ENCODE measurements around the gene CLDN18. TPM values are rescaled to one million over a fixed set of nuclear protein-coding genes. Genes with fewer than 3 reads are reported as not detected.
A peak's percentile ranks its signal among the peaks of the same experiment; 100 is the strongest.

Gene CLDN18
- total RNA-seq, 1 experiment from 2014 or later, result not detected

- H4K20me1 ChIP-seq (ENCODE audit: insufficient read depth), result no peaks in the 10 kb centered on the region
- H3K4me2 ChIP-seq, result peak overlapping the region; percentile 28
- peak; percentile 47 to 72 for DNase-seq
- 0 out of 2 replicates have a peak overlapping the region, but pooled peaks have one; percentile 31 for H2AFZ ChIP-seq
- H3K9me2 ChIP-seq (ENCODE audit: insufficient read depth), result no peaks in the 10 kb centered on the region
- CTCF ChIA-PET, result no interaction called here
- POLR2A ChIA-PET (ENCODE audit: unreplicated experiment), result no interaction called here
- no peaks in the 10 kb centered on the region for H3K9me3 ChIP-seq (ENCODE audit: insufficient read depth, low read depth)
- H3K27ac ChIP-seq, result no peak overlapping the region
- BruUV-seq (replicated peaks), result no TSS peak
- H3K36me3 ChIP-seq (ENCODE audit: low read depth), result no peaks in the 10 kb centered on the region
- intact Hi-C loops (cut with micrococcal nuclease; ENCODE audit: unreplicated experiment), result loop anchor here (2.0 kb wide), 2 partner anchors 866 to 938 kb away; no protein-coding TSS in a partner anchor
- H3K4me3 ChIP-seq, result no peak overlapping the region
- no peaks in the 10 kb centered on the region for H3F3A ChIP-seq (ENCODE audit: insufficient read depth, low read depth)
- TF ChIP-seq CTCF (conservative IDR thresholded peaks at IDR 0.05), result peak; percentile 86
- no peak for TF ChIP-seq EZH2 (IDR thresholded peaks at IDR 0.05; ENCODE audit: low read depth)
- peaks cover 15% of the 10 kb centered on the region; the same call in 1 of the 2 replicates for H3K27me3 ChIP-seq (ENCODE audit: insufficient read depth, low read depth)
- no peaks in the 10 kb centered on the region for H3K4me1 ChIP-seq (replicated peaks; ENCODE audit: insufficient read depth)
- no peaks in the 10 kb centered on the region for H3K79me2 ChIP-seq (ENCODE audit: low read depth)
Measured at GRCh38 chr3:137970914-137971831, 38.8 kb upstream of the CLDN18 start.

- H3K36me3 ChIP-seq (ENCODE audit: low read depth), result no peaks in the 10 kb centered on the region
- intact Hi-C loops (cut with micrococcal nuclease; ENCODE audit: unreplicated experiment), result no loop called here
- H4K20me1 ChIP-seq (ENCODE audit: insufficient read depth), result no peaks in the 10 kb centered on the region
- peaks cover 15% of the 10 kb centered on the region; the same call in 1 of the 2 replicates for H3K27me3 ChIP-seq (ENCODE audit: insufficient read depth, low read depth)
- no peak overlapping the region for H3K27ac ChIP-seq
- no peak for DNase-seq
- H2AFZ ChIP-seq, result no peak overlapping the region
- H3K4me3 ChIP-seq, result no peak overlapping the region
- no peak overlapping the region for H3K4me2 ChIP-seq
- TF ChIP-seq EZH2 (IDR thresholded peaks at IDR 0.05; ENCODE audit: low read depth) (no peak), CTCF (conservative IDR thresholded peaks at IDR 0.05) (no peak)
- ChIA-PET POLR2A (ENCODE audit: unreplicated experiment) (no interaction called here), CTCF (no interaction called here)
- no peaks in the 10 kb centered on the region for H3K9me2 ChIP-seq (ENCODE audit: insufficient read depth)
- no peaks in the 10 kb centered on the region for H3K9me3 ChIP-seq (ENCODE audit: insufficient read depth, low read depth)
- no peaks in the 10 kb centered on the region for H3K79me2 ChIP-seq (ENCODE audit: low read depth)
- H3K4me1 ChIP-seq (replicated peaks; ENCODE audit: insufficient read depth), result no peaks in the 10 kb centered on the region
- H3F3A ChIP-seq (ENCODE audit: insufficient read depth, low read depth), result no peaks in the 10 kb centered on the region
- BruUV-seq (replicated peaks), result no TSS peak
Measured at GRCh38 chr3:137972396-137972795, 37.6 kb upstream of the CLDN18 start.

GRCh38 chr3:137978328-137978727 lies 31.6 kb upstream of the CLDN18 start:
- intact Hi-C loops (cut with micrococcal nuclease; ENCODE audit: unreplicated experiment), result no loop called here
- H3K4me2 ChIP-seq, result no peak overlapping the region

More at GRCh38 chr3:137978328-137978727, 31.6 kb upstream of the CLDN18 start:
- DNase-seq, result no peak
- Histone ChIP-seq H3K79me2 (ENCODE audit: low read depth) (no peaks in the 10 kb centered on the region), H3K27me3 (ENCODE audit: insufficient read depth, low read depth) (peaks cover 18% of the 10 kb centered on the region; the same call in 1 of the 2 replicates), H3K4me3 (no peak overlapping the region), H3K9me3 (ENCODE audit: insufficient read depth, low read depth) (no peaks in the 10 kb centered on the region), H3K36me3 (ENCODE audit: low read depth) (no peaks in the 10 kb centered on the region), H3K9me2 (ENCODE audit: insufficient read depth) (no peaks in the 10 kb centered on the region), H3K4me1 (replicated peaks; ENCODE audit: insufficient read depth) (no peaks in the 10 kb centered on the region), H3F3A (ENCODE audit: insufficient read depth, low read depth) (no peaks in the 10 kb centered on the region), H2AFZ (no peak overlapping the region), H3K27ac (no peak overlapping the region), H4K20me1 (ENCODE audit: insufficient read depth) (no peaks in the 10 kb centered on the region)
- ChIA-PET CTCF (no interaction called here), POLR2A (ENCODE audit: unreplicated experiment) (no interaction called here)
- TF ChIP-seq EZH2 (IDR thresholded peaks at IDR 0.05; ENCODE audit: low read depth) (no peak), CTCF (conservative IDR thresholded peaks at IDR 0.05) (no peak)
- no TSS peak for BruUV-seq (replicated peaks)
